Right lobe of liver (tissue), 6 donors: ENCODE measurements around the gene SYNE3. TPM values are rescaled to one million over a fixed set of nuclear protein-coding genes. Genes with fewer than 3 reads are reported as not detected.
A peak's percentile ranks its signal among the peaks of the same experiment; 100 is the strongest.

Experiments
- ATAC-seq, 4 donors: fragments of 200-7000 bp; cut with Tn5 transposase; one replicate each; pipeline ENCODE4 v1.9.1; 2020; ENCODE audit warnings: mild to moderate bottlenecking in 4 of 4, moderate library complexity in 4 of 4
- DNase-seq, 3 donors: peaks; one replicate each; pipeline ENCODE4 v3.0.0-alpha.2; 2020
- H3K27ac ChIP-seq, 3 donors: fragments of 200-600 bp; one replicate each; pipeline ENCODE4 v1.8.0; 2022
- H3K27me3 ChIP-seq, 2 donors: fragments of 200-600 bp; one replicate each; pipeline ENCODE4 v1.8.0; 2022
- H3K36me3 ChIP-seq, 4 donors: fragments of 200-600 bp; sonication (generic) in 1 of 4; one replicate each; pipeline versions ENCODE4 v1.5.1 to v1.8.0; 2017 to 2022; ENCODE audit warnings: control low read depth in 1 of 4
- H3K4me1 ChIP-seq, 4 donors: fragments of 200-600 bp; sonication (generic) in 1 of 4; one replicate each; pipeline versions ENCODE4 v1.5.1 to v1.8.0; 2017 to 2022; ENCODE audit warnings: control low read depth in 1 of 4
- H3K4me3 ChIP-seq, 3 donors: fragments of 200-600 bp; one replicate each; pipeline ENCODE4 v1.8.0; 2022
- H3K9me3 ChIP-seq, 4 donors: fragments of 200-600 bp; sonication (generic) in 1 of 4; one replicate each; pipeline versions ENCODE4 v1.5.1 to v1.8.0; 2017 to 2022; ENCODE audit warnings: control low read depth in 1 of 4
- CTCF ChIP-seq, 4 donors: fragments of 200-600 bp in 3 of 4; fragments of 450-650 bp in 1 of 4; IDR thresholded peaks; one replicate each; pipeline versions ENCODE4 v1.5.1 to v1.8.0; 2016 to 2022; ENCODE audit warnings: antibody characterized with exemption in 4 of 4, mild to moderate bottlenecking in 2 of 4
- POLR2A ChIP-seq: fragments of 450-650 bp; IDR thresholded peaks from one replicate; pipeline ENCODE4 v1.6.1; 2017; ENCODE audit warnings: antibody characterized with exemption, mild to moderate bottlenecking
- WGBS: methylation state at CpG from one replicate; pipeline ENCODE4 v1.1.6; 2018; ENCODE audit warnings: low coverage, low lambda C conversion rate; ENCODE audit not compliant: insufficient coverage; ENCODE audit errors: missing lambda C conversion rate; 5-methylcytosine and 5-hydroxymethylcytosine counted together
- intact Hi-C, 2 donors: fragments of 100-400 bp; cut with DNase I; formaldehyde crosslinking; loops; one replicate each; pipeline versions ENCODE4 v1.11.2 to v1.14.1; 2022
- small RNA-seq, 2 experiments: library from RNA; depleted of rRNA; stranded (forward); fragments of <200 nt; gene quantifications; one replicate each; pipeline ENCODE3, GENCODE V24; 2016
- total RNA-seq, 6 experiments: library from RNA; depleted of rRNA in 2 of 6; stranded (reverse); fragments of >200 nt in 2 of 6; fragmentation: NEBNext Ultra II Directional in 3 of 6; extraction: Animal tissue kit (Norgen Biotek cat#: 25700) in 3 of 6; gene quantifications; one replicate each; pipeline versions ENCODE4 v1.1.0 to v1.2.4, GENCODE V29; 2016 to 2023
- donor health status: DM: no; HTN: yes; CAD: no.
- donor health status: DM: no; HTN: no; CAD: no.
- donor health status: DM: no; HTN: no; CAD: no.
- donor health status: DM: no; HTN: yes; CAD: no.
- donor health status: DM: no; HTN: yes; CAD: no.

SYNE3 gene
- total RNA-seq, 6 experiments from 2014 or later: 3.7 to 11.6 (median 5.0) TPM

- no peak for TF ChIP-seq POLR2A
- no peak for TF ChIP-seq CTCF (IDR thresholded peaks at IDR 0.05)
- DNase-seq: peak in 1 of 3 donors; percentile 7
- ATAC-seq: no peak
- intact Hi-C loops: no loop called here
- H3K4me3 ChIP-seq: no peak overlapping the region
- H3K9me3 ChIP-seq: no peaks in the 10 kb centered on the region
- no peak overlapping the region for H3K27ac ChIP-seq
- peaks cover 0 to 6% (median 3%) of the 10 kb centered on the region in 4 donors for H3K36me3 ChIP-seq
- no peaks in the 10 kb centered on the region for H3K27me3 ChIP-seq
- H3K4me1 ChIP-seq: no peaks in the 10 kb centered on the region
- 73% methylated on average over 3 of the region's 3 CpGs for WGBS
Measured at GRCh38 chr14:95469134-95469481, 47.3 kb downstream of the SYNE3 start.

DNA sequence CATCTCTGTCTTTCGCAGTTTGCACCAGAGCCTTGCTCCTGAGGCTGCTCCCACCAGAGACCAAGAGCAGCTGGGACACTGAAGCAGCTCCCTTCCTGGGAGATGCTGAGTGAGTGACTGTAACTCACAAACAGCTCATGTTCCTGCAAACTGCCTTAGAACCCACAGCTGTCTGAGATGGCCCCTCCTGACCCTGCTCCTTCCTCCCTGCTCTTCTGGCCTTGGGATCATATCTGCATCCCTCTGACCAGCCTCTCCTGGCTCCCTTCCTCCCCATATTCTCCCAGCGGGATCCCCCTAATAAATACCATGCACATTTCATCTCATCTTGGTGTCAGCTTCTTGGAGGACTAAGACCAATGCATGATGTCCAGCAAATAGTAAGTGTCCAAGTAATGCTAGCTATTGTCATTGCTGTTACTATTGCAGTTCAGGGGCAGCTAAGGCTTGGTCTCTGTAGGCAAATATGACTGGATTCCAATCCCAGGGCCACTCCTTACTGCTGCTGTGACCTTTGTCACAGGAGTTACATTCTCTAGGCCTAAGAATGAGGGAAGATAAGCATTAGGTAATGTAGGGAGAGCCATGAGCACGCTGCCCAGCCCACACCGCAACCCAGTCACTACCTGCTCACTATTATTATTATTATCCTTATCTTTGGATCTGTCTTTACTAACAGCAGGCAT lies 47.9 kb downstream of the SYNE3 start:
- intact Hi-C loops: no loop called here
- WGBS: 70% methylated on average over 3 of the region's 4 CpGs
- ATAC-seq: peak in 1 of 4 donors; percentile 26
- Histone ChIP-seq H3K27me3 (no peaks in the 10 kb centered on the region), H3K9me3 (no peaks in the 10 kb centered on the region), H3K4me1 (no peaks in the 10 kb centered on the region), H3K4me3 (no peak overlapping the region), H3K36me3 (peaks cover 0 to 6% (median 3%) of the 10 kb centered on the region in 4 donors), H3K27ac (no peak overlapping the region)
- TF ChIP-seq POLR2A (no peak), CTCF (IDR thresholded peaks at IDR 0.05) (no peak)
- DNase-seq: peak in 1 of 3 donors; percentile 11

DNA sequence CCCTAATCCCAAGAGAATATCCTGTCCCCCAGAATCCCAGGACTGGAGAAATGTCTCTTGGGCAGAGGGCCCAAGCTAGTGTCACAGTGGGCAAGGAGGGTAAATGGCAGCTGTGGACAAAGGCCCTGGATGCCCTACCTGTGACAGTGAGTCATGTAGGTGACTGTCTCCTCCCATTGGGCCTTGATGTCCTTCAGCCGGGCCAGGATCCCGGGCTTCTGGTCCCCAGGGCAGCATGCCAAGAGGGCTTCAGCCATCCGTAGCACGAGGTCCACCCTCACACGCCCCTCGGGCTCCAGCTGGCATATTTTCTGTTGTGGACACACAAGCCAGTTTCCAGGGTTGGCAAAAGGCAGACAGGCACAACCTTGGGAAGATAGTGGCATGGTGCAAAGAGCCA lies 48.8 kb downstream of the SYNE3 start:
- H3K4me3 ChIP-seq: no peak overlapping the region
- TF ChIP-seq POLR2A (no peak), CTCF (IDR thresholded peaks at IDR 0.05) (no peak)
- H3K27ac ChIP-seq: no peak overlapping the region
- WGBS: no CpG with 5 or more reads among the region's 6 CpGs
- intact Hi-C loops: no loop called here
- no peaks in the 10 kb centered on the region for H3K27me3 ChIP-seq
- H3K4me1 ChIP-seq: no peaks in the 10 kb centered on the region
- no peaks in the 10 kb centered on the region for H3K9me3 ChIP-seq
- DNase-seq (peak in 1 of 3 donors; percentile 40), ATAC-seq (no peak)
- peaks cover 0 to 3% (median under 1%) of the 10 kb centered on the region in 4 donors for H3K36me3 ChIP-seq

- ATAC-seq (no peak), DNase-seq (peak in 1 of 3 donors; percentile 2)
- TF ChIP-seq CTCF (IDR thresholded peaks at IDR 0.05): no peak
- no peak for TF ChIP-seq POLR2A
- Histone ChIP-seq H3K9me3 (no peaks in the 10 kb centered on the region), H3K4me3 (no peak overlapping the region), H3K27ac (no peak overlapping the region), H3K4me1 (no peaks in the 10 kb centered on the region), H3K36me3 (peaks cover 0 to 2% (median 0%) of the 10 kb centered on the region in 4 donors), H3K27me3 (no peaks in the 10 kb centered on the region)
- intact Hi-C loops: no loop called here
- 92% methylated on average over 4 of the region's 6 CpGs for WGBS
Measured at GRCh38 chr14:95467232-95467631, 49.2 kb downstream of the SYNE3 start.

Small RNAs within 50 kb of the gene (small RNA-seq; reads per million reads assigned to genes)
- gene SCARNA13: 0.13 to 1.1 reads per million in 2 experiments

Other genes with a start within 250 kb of the SYNE3 start
- 10 to 100 TPM; 18.4 to 91.8 (median 47.8) TPM for gene CLMN, start 196.7 kb downstream of the SYNE3 start, total RNA-seq
- gene GLRX5, start 18.4 kb upstream of the SYNE3 start, total RNA-seq: 10 to 100 TPM; 31.4 to 48.5 (median 40.2) TPM
- not detected for gene TCL1B, start 169.8 kb upstream of the SYNE3 start, total RNA-seq
- under 1 TPM in 1 of 6 experiments, not detected in 5; 0.15 TPM for gene TCL1A, start 197.5 kb upstream of the SYNE3 start, total RNA-seq